Loucy (cell line): ENCODE measurements around the gene SCFD2.

Experiments
- EZH2phosphoT487 ChIP-seq: fragments of 200-600 bp; IDR thresholded peaks from 2 replicates; pipeline ENCODE4 v1.6.1; 2018; ENCODE audit warnings: antibody characterized with exemption, mild to moderate bottlenecking, moderate library complexity, borderline replicate concordance
- TF ChIP-seq, protein P1 (sequence below): fragments of 200-600 bp; sonication (generic); conservative IDR thresholded peaks from 2 replicates; pipeline ENCODE4 v1.5.1; 2014; ENCODE audit warnings: mild to moderate bottlenecking, antibody characterized with exemption, low read length

DNA sequence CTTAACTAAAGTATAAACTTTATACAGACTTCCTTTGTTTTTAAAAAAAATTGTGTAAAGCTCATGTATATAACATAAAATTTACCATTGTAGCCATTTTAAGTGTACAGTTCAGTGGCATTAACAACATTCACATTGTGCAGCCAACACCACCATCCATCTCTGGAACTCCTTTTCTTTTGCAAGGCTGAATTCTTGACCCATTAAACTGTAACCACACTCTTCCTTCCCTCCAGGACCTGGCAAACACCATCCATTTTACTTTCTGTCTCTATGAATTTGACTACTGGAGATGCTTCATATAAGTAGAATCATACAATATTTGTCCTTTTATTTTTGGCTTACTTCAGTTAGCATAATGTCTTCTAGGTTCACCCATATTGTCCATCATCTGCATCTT lies 399.1 kb downstream of the SCFD2 start:
- TF ChIP-seq, protein P1, sequence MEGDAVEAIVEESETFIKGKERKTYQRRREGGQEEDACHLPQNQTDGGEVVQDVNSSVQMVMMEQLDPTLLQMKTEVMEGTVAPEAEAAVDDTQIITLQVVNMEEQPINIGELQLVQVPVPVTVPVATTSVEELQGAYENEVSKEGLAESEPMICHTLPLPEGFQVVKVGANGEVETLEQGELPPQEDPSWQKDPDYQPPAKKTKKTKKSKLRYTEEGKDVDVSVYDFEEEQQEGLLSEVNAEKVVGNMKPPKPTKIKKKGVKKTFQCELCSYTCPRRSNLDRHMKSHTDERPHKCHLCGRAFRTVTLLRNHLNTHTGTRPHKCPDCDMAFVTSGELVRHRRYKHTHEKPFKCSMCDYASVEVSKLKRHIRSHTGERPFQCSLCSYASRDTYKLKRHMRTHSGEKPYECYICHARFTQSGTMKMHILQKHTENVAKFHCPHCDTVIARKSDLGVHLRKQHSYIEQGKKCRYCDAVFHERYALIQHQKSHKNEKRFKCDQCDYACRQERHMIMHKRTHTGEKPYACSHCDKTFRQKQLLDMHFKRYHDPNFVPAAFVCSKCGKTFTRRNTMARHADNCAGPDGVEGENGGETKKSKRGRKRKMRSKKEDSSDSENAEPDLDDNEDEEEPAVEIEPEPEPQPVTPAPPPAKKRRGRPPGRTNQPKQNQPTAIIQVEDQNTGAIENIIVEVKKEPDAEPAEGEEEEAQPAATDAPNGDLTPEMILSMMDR, result no peak
- TF ChIP-seq EZH2phosphoT487, result no peak
